Measurements from ENCODE around the gene PALB2. TPM values are rescaled to one million over a fixed set of nuclear protein-coding genes. Genes with fewer than 3 reads are reported as not detected.

PALB2 gene
- total RNA-seq, 1 experiment from 2014 or later, result 28.0 TPM

DNA sequence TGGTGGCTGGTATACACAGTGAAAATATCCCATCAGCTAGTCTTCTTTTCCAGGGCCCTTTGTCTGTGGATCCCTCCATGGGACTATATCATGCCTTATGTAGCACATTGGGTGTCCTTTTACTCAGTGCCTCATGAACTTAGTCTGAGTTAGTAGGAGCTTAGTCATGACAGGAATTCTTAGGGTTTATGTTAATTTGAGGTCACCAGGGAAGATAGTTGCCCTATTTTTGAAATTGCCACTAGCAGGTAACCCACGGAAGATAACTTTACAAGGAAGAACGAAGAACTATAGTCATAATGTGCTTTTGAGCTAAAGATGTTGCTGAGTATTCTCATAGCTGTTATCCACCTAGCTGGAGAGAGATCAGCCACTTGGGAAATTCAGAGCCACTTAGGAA lies 22.8 kb upstream of the PALB2 start:
- Mint-ChIP-seq H3K36me3 (ENCODE audit: insufficient read depth, unreplicated experiment) (peaks cover 35% of the 10 kb centered on the region), H3K27ac (ENCODE audit: unreplicated experiment) (no peak overlapping the region), H3K27me3 (ENCODE audit: unreplicated experiment) (no peaks in the 10 kb centered on the region), H3K4me3 (ENCODE audit: low read depth, unreplicated experiment) (no peak overlapping the region), H3K9me3 (ENCODE audit: low read depth, unreplicated experiment) (no peaks in the 10 kb centered on the region), H3K4me1 (ENCODE audit: low read depth, unreplicated experiment) (peaks cover under 1% of the 10 kb centered on the region)
- BruUV-seq (replicated peaks), result no TSS peak
- TF ChIP-seq, protein P1, sequence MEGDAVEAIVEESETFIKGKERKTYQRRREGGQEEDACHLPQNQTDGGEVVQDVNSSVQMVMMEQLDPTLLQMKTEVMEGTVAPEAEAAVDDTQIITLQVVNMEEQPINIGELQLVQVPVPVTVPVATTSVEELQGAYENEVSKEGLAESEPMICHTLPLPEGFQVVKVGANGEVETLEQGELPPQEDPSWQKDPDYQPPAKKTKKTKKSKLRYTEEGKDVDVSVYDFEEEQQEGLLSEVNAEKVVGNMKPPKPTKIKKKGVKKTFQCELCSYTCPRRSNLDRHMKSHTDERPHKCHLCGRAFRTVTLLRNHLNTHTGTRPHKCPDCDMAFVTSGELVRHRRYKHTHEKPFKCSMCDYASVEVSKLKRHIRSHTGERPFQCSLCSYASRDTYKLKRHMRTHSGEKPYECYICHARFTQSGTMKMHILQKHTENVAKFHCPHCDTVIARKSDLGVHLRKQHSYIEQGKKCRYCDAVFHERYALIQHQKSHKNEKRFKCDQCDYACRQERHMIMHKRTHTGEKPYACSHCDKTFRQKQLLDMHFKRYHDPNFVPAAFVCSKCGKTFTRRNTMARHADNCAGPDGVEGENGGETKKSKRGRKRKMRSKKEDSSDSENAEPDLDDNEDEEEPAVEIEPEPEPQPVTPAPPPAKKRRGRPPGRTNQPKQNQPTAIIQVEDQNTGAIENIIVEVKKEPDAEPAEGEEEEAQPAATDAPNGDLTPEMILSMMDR (IDR thresholded peaks at IDR 0.05; ENCODE audit: unreplicated experiment), result no peak
- CTCF ChIA-PET, result no interaction called here
- intact Hi-C loops (cut with micrococcal nuclease; ENCODE audit: unreplicated experiment), result no loop called here
- DNase-seq, result no peak

DNA sequence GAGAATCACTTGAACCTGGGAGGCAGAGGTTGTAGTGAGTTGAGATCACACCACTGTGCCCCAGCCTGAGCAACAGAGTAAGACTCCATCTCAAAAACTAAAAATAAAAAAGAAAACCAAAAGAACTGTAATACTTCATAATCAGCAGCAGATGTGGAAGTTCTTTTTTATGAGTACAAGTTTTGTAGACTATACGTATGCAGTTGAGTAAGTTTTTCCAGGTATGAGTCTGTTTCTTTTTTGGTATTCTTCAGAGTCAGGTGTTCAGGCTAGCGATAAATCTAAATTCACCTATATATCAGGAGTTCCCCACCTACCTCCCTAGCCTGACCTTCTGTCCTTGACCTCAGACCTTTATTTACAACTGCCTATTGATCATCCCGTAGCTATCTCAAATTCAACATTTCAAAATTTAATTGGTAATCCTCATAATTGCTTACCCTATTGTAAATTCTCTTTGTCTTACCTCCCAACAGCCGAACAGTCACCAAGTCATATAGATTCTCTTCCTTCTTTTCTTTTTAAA lies 10.9 kb upstream of the PALB2 start:
- H3K4me3 Mint-ChIP-seq (ENCODE audit: low read depth, unreplicated experiment), result no peak overlapping the region
- no peak for DNase-seq
- H3K27ac Mint-ChIP-seq (ENCODE audit: unreplicated experiment), result no peak overlapping the region
- peaks cover 58% of the 10 kb centered on the region for H3K36me3 Mint-ChIP-seq (ENCODE audit: insufficient read depth, unreplicated experiment)
- intact Hi-C loops (cut with micrococcal nuclease; ENCODE audit: unreplicated experiment), result no loop called here
- H3K4me1 Mint-ChIP-seq (ENCODE audit: low read depth, unreplicated experiment), result peaks cover 9% of the 10 kb centered on the region
- TF ChIP-seq, protein P1 (IDR thresholded peaks at IDR 0.05; ENCODE audit: unreplicated experiment), result no peak
- CTCF ChIA-PET, result interaction anchor here (0.7 kb wide), 1 partner anchor 47 kb away, joined by 4 read pairs; no protein-coding TSS in a partner anchor
- BruUV-seq (replicated peaks), result no TSS peak
- H3K9me3 Mint-ChIP-seq (ENCODE audit: low read depth, unreplicated experiment), result no peaks in the 10 kb centered on the region
- no peaks in the 10 kb centered on the region for H3K27me3 Mint-ChIP-seq (ENCODE audit: unreplicated experiment)

DNA sequence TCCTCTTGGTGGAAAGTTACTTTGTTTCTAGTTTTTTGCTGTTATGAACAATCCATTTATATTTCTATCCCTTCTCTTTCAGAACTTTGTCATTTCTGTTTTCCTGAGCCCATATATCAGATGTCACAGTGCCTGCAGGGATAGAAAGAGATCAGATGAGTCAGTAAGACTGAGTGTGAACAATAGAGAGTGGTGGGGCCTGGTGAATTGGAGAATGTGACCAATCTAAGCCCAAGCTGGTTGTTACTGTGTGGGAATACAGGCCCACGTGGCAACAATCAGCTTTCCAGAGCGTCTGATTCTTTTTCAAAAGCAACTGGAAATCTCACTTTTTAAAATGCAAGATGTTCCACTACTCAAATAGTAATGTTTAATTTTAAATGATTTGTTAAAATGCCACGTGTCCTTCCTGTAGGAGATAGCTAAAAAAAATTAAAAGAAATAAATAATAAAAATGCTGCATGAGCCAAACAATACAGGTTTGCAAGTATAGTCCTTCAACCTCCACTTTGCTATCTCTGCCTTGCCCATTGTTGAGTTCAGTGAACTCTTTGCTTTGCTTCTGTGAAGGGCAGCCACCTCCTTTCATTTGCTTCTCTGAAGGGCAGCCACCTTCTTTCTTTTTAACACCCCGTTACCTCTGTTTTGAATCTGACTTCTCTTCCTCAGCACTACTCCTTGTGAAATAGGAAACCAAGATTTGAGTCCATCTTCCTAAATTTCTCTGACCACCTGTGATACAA lies 9.7 kb upstream of the PALB2 start:
- BruUV-seq (replicated peaks), result no TSS peak

DNA sequence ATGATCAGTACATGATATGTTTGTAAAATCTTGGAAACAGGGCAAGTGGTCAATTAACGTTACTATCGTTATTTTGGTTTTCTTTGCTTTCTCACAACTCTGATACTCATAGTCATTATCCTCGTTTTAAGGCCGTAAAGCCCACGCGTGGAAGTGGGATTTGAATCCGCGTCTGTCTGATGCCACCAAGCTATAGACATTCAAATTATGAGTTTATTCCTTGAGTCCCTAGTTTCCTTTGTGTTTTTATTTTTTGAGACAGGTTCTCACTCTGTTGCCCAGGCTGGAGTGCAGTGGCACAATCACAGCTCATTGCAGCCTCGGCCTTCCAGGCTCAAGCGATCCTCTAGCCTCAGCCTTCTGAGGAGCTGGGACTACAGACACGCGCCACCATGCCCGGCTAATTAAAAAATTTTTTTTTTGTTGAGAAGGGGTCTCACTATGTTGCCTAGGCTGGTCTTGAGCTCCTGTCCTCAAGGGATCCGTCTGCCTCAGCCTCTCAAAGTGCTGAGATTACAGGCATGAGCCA lies 1.2 kb upstream of the PALB2 start:
- peaks cover 72% of the 10 kb centered on the region for H3K36me3 Mint-ChIP-seq (ENCODE audit: insufficient read depth, unreplicated experiment)
- CTCF ChIA-PET, result interaction anchor here (1.6 kb wide), 1 partner anchor 36 kb away, joined by 5 read pairs; the partner anchor contains the start of gene PLK1

More for the DNA sequence above, 9.7 kb upstream of the PALB2 start:
- Mint-ChIP-seq H3K4me1 (ENCODE audit: low read depth, unreplicated experiment) (peaks cover 9% of the 10 kb centered on the region), H3K9me3 (ENCODE audit: low read depth, unreplicated experiment) (no peaks in the 10 kb centered on the region), H3K27me3 (ENCODE audit: unreplicated experiment) (no peaks in the 10 kb centered on the region), H3K36me3 (ENCODE audit: insufficient read depth, unreplicated experiment) (peaks cover 65% of the 10 kb centered on the region), H3K4me3 (ENCODE audit: low read depth, unreplicated experiment) (no peak overlapping the region), H3K27ac (ENCODE audit: unreplicated experiment) (peak overlapping the region; percentile 38)
- CTCF ChIA-PET, result interaction anchor here (0.7 kb wide), 1 partner anchor 46 kb away, joined by 4 read pairs; no protein-coding TSS in a partner anchor
- TF ChIP-seq, protein P1 (IDR thresholded peaks at IDR 0.05; ENCODE audit: unreplicated experiment), result no peak
- no peak for DNase-seq
- intact Hi-C loops (cut with micrococcal nuclease; ENCODE audit: unreplicated experiment), result no loop called here

More for the DNA sequence above, 1.2 kb upstream of the PALB2 start:
- BruUV-seq (replicated peaks), result TSS peak; percentile 28
- TF ChIP-seq, protein P1 (IDR thresholded peaks at IDR 0.05; ENCODE audit: unreplicated experiment), result no peak
- intact Hi-C loops (cut with micrococcal nuclease; ENCODE audit: unreplicated experiment), result no loop called here
- H3K4me3 Mint-ChIP-seq (ENCODE audit: low read depth, unreplicated experiment), result peak overlapping the region; percentile 88
- H3K4me1 Mint-ChIP-seq (ENCODE audit: low read depth, unreplicated experiment), result peaks cover 8% of the 10 kb centered on the region
- no peak for DNase-seq
- H3K27ac Mint-ChIP-seq (ENCODE audit: unreplicated experiment), result peak overlapping the region; percentile 86
- no peaks in the 10 kb centered on the region for H3K27me3 Mint-ChIP-seq (ENCODE audit: unreplicated experiment)
- H3K9me3 Mint-ChIP-seq (ENCODE audit: low read depth, unreplicated experiment), result no peaks in the 10 kb centered on the region

Data from Calu3 (cell line).